ENCODE results near the gene PDE1A. TPM values are rescaled to one million over a fixed set of nuclear protein-coding genes. Genes with fewer than 3 reads are reported as not detected.

The PDE1A gene
- total RNA-seq, 2 experiments from 2014 or later = not detected

DNA sequence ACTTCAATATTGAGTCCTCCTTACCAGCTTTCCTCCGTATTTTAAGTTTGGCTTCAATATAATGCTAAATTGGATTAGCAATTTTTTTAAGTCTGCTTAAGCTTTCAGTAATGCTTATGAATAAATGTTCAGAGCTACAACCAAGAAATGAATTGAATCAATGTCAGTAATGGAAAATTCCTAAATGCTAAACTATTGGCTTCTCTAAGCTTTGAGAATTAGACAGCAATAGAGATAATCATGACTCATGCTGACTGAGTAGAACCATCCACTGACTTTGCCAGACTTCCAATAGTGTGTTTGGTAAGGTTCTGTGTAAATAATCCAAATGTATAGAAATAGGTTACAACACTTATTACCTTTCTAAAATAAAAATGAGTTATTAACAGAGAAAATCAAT, 8.9 kb upstream of the PDE1A start:
- no peak overlapping the region for H3K4me3 Mint-ChIP-seq
- no peaks in the 10 kb centered on the region for H3K9me3 Mint-ChIP-seq (ENCODE audit: insufficient read depth)
- no peaks in the 10 kb centered on the region for H3K27me3 Mint-ChIP-seq (ENCODE audit: low read depth)
- ChIA-PET POLR2A (interaction anchor here (0.6 kb wide), 1 partner anchor 12 kb away, joined by 3 read pairs; no protein-coding TSS in a partner anchor), CTCF (no interaction called here)
- ATAC-seq = no peak
- H3K4me1 Mint-ChIP-seq (ENCODE audit: low read depth) = no peaks in the 10 kb centered on the region
- no peak overlapping the region for H3K27ac Mint-ChIP-seq
- DNase-seq = no peak
- no peaks in the 10 kb centered on the region for H3K36me3 Mint-ChIP-seq (ENCODE audit: low read depth)

DNA sequence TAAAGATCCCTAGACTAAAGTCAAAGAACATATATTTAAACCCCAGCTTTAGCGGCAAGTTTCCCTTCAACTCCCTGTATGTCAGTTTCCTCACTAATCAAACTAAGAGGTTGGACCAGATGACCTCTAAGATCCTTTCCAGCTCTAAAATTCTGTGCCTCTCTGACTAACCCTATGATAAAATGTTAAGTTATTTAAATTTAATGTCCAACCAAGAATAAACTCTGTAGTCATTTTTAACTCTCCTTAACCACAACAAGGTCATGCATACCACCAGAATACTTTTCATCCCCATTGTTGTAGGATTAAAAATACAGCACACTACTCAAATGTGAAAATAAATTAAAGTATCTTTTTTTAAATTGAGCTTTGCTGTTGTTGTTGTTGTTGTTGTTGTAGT, 5.2 kb upstream of the PDE1A start:
- H3K9me3 Mint-ChIP-seq (ENCODE audit: insufficient read depth) = no peaks in the 10 kb centered on the region
- ChIA-PET CTCF (no interaction called here), POLR2A (interaction anchor here (0.5 kb wide), 1 partner anchor 104 kb away, joined by 3 read pairs; no protein-coding TSS in a partner anchor)
- H3K27me3 Mint-ChIP-seq (ENCODE audit: low read depth) = no peaks in the 10 kb centered on the region
- DNase-seq (no peak), ATAC-seq (no peak)
- H3K36me3 Mint-ChIP-seq (ENCODE audit: low read depth) = no peaks in the 10 kb centered on the region
- no peaks in the 10 kb centered on the region for H3K4me1 Mint-ChIP-seq (ENCODE audit: low read depth)
- H3K4me3 Mint-ChIP-seq = no peak overlapping the region
- no peak overlapping the region for H3K27ac Mint-ChIP-seq

DNA sequence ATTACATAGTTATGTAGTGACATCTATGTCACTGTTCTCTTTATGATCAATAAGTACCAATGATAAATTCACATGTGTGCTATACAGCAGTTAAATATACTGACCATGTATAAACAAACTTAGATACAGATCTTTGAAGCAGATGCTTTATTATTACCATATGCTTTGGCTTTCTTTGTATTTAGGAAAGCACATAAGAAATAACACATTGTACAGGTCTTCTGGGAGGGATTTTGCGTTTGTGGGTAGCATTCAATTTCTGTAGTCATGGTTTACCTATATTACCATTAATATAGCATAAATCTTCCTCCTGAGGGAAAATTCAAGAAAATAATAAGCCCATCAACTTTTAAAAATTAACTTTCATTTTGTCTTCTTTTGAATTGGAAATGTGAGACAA, 1.6 kb upstream of the PDE1A start:
- no peaks in the 10 kb centered on the region for H3K36me3 Mint-ChIP-seq (ENCODE audit: low read depth)
- DNase-seq (no peak), ATAC-seq (no peak)
- no peak overlapping the region for H3K4me3 Mint-ChIP-seq
- CTCF ChIA-PET = no interaction called here
- no peak overlapping the region for H3K27ac Mint-ChIP-seq
- no peaks in the 10 kb centered on the region for H3K9me3 Mint-ChIP-seq (ENCODE audit: insufficient read depth)
- H3K27me3 Mint-ChIP-seq (ENCODE audit: low read depth) = no peaks in the 10 kb centered on the region
- no peaks in the 10 kb centered on the region for H3K4me1 Mint-ChIP-seq (ENCODE audit: low read depth)
- POLR2A ChIA-PET = no interaction called here

DNA sequence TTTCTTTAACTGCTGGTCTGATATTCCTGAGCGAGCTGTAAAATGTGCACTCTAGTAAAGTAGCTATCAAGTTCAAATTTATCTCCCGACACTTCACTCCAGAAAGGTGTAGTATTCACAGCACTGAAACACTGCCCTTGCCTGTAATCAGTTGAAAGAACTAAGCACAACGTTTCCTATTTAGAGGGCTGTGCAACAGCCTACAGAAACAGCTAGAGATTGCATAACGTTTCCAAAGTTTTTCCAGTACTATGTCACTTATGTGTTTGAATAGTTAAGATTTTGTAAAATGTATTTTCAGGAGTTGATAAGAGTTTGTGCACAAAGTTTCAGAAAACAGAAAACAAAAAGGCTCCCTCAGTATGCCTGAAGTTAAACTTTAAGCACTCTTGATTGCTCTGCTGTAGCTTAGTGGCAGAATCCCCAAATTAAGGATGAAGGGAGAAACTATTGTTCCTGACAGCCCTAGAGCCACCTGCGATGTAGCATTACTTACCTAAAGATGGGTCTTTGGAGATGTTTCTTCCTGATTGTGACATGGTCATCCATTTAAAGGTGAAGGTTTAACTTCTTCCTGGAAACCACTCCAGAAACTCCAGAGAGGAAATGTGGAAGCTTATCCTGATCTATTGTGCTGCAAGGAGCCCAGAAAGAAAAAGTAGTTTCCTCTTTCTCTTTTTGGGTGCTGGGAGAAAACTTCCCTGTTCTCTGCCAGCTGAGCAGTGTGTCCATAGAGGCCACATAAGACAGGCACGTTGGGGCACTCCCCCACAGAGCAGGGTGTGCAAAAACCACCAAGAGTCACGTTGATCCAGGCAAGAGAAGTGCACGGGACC, 536 bp downstream of the PDE1A start:
- ATAC-seq (no peak), DNase-seq (no peak)
- no peaks in the 10 kb centered on the region for H3K36me3 Mint-ChIP-seq (ENCODE audit: low read depth)
- H3K4me3 Mint-ChIP-seq = no peak overlapping the region
- no peaks in the 10 kb centered on the region for H3K27me3 Mint-ChIP-seq (ENCODE audit: low read depth)
- H3K27ac Mint-ChIP-seq = no peak overlapping the region
- no peaks in the 10 kb centered on the region for H3K9me3 Mint-ChIP-seq (ENCODE audit: insufficient read depth)
- POLR2A ChIA-PET = interaction anchor here (0.6 kb wide), 1 partner anchor 255 kb away, joined by 3 read pairs; no protein-coding TSS in a partner anchor
- H3K4me1 Mint-ChIP-seq (ENCODE audit: low read depth) = no peaks in the 10 kb centered on the region
- CTCF ChIA-PET = no interaction called here

DNA sequence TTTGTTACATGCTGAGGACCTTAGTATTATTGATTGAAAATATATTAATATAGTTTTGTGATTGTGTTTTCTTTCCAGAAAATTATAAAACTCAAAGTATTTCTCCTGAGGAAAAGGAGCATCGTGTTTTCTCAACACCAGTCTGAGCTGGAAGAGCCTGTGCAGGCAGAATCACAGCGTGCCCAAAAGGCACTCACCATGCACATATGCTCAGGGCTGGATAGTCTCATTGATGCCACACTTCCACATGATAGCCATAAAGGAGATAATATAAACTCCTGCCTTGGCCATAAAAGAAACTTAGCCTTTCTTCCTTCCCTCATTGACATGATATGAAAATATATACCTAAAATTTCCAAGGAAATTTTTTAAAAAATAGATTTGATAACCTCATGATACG, 4.0 kb downstream of the PDE1A start:
- POLR2A ChIA-PET = interaction anchor here (0.8 kb wide), 1 partner anchor 13 kb away, joined by 3 read pairs; no protein-coding TSS in a partner anchor
- no peak for DNase-seq
- no peaks in the 10 kb centered on the region for H3K36me3 Mint-ChIP-seq (ENCODE audit: low read depth)
- no peaks in the 10 kb centered on the region for H3K27me3 Mint-ChIP-seq (ENCODE audit: low read depth)
- H3K4me1 Mint-ChIP-seq (ENCODE audit: low read depth) = no peaks in the 10 kb centered on the region
- H3K4me3 Mint-ChIP-seq = no peak overlapping the region
- CTCF ChIA-PET = no interaction called here
- no peak overlapping the region for H3K27ac Mint-ChIP-seq
- no peaks in the 10 kb centered on the region for H3K9me3 Mint-ChIP-seq (ENCODE audit: insufficient read depth)
- no peak for ATAC-seq

DNA sequence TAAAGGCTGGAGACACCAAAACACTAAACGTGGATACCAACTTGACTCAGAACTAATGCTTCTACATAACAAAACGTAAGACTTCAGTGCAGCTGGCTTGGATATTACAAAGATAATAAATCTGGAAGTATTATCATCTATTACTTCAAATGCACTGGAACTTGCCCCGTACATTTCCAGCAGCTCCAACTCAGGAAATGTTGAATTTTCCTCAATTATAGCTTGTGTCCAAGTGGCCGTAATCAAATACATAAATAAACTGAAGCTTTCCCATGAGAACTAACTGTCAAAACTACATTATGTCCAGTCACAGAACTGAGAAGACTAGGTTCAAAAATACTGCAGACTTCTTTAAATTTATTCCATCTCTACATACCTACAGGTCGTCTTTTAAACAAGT, 6.2 kb downstream of the PDE1A start:
- H3K27ac Mint-ChIP-seq = no peak overlapping the region
- H3K4me1 Mint-ChIP-seq (ENCODE audit: low read depth) = no peaks in the 10 kb centered on the region
- no peaks in the 10 kb centered on the region for H3K9me3 Mint-ChIP-seq (ENCODE audit: insufficient read depth)
- no peak overlapping the region for H3K4me3 Mint-ChIP-seq
- DNase-seq (no peak), ATAC-seq (no peak)
- ChIA-PET CTCF (no interaction called here), POLR2A (no interaction called here)
- no peaks in the 10 kb centered on the region for H3K36me3 Mint-ChIP-seq (ENCODE audit: low read depth)
- H3K27me3 Mint-ChIP-seq (ENCODE audit: low read depth) = no peaks in the 10 kb centered on the region

DNA sequence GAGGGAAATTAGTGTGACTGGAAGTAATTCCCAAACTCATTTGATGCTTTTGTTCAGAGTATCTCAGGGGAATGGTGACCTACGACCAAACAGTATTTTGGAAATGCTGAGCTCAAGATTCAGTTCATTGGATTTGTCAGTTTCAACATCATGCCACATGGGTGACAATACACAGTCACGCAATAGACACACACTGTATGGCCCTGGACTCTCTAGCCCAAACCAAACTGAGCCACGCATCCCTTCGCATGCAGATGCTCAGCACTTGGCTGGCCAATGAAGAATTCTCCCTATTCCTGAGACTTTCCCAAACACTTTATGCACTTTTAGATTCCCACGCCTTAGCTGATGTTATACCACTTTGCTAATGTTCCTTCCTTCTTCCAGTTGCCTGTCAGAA, 10.0 kb downstream of the PDE1A start:
- no peak for DNase-seq
- no peaks in the 10 kb centered on the region for H3K36me3 Mint-ChIP-seq (ENCODE audit: low read depth)
- ChIA-PET CTCF (no interaction called here), POLR2A (no interaction called here)
- no peak for ATAC-seq
- no peaks in the 10 kb centered on the region for H3K9me3 Mint-ChIP-seq (ENCODE audit: insufficient read depth)
- no peak overlapping the region for H3K27ac Mint-ChIP-seq
- H3K4me1 Mint-ChIP-seq (ENCODE audit: low read depth) = no peaks in the 10 kb centered on the region
- no peaks in the 10 kb centered on the region for H3K27me3 Mint-ChIP-seq (ENCODE audit: low read depth)
- H3K4me3 Mint-ChIP-seq = no peak overlapping the region

DNA sequence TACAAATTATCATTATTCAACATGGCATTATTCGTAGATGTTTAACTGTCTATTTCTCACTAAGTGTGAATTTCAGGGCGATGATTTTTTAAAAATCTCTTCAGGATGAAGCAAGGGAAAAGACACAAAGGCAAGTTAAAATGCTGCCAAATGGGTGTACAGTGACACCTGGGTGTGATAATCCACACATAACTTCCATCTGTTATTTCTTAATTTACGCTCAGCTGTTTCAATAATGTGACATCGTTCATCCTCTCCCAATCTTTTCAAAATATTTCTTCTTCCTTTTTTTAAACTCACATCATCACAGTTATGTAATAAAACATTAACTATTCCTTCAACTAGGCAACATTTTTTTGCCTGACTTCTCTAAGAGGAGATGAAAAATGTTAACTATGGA, 10.6 kb downstream of the PDE1A start:
- POLR2A ChIA-PET = no interaction called here
- no peak overlapping the region for H3K27ac Mint-ChIP-seq
- CTCF ChIA-PET = no interaction called here
- no peaks in the 10 kb centered on the region for H3K27me3 Mint-ChIP-seq (ENCODE audit: low read depth)
- H3K4me1 Mint-ChIP-seq (ENCODE audit: low read depth) = no peaks in the 10 kb centered on the region
- no peaks in the 10 kb centered on the region for H3K36me3 Mint-ChIP-seq (ENCODE audit: low read depth)
- H3K4me3 Mint-ChIP-seq = no peak overlapping the region
- no peak for ATAC-seq
- H3K9me3 Mint-ChIP-seq (ENCODE audit: insufficient read depth) = no peaks in the 10 kb centered on the region
- DNase-seq = no peak

DNA sequence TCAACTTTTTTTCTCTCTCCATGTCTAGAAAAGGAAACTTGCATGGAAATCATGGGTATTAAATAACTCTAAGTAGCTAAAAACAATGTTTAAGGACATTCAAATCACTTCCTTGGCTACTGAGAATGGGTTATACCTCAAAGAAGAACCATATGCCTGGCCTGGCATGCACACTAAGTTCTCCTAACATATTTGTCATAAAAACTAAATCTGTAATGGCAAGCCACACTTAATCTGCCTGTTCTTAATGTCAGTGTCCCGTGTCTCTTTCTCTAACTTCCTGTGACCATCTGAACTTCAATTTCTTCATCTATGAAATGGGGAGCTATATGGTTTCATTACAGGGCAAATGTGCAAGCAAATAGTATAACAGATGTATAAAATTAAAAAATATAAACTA, 11.1 kb downstream of the PDE1A start:
- DNase-seq (no peak), ATAC-seq (no peak)
- Mint-ChIP-seq H3K27ac (no peak overlapping the region), H3K36me3 (ENCODE audit: low read depth) (no peaks in the 10 kb centered on the region), H3K27me3 (ENCODE audit: low read depth) (no peaks in the 10 kb centered on the region), H3K4me1 (ENCODE audit: low read depth) (no peaks in the 10 kb centered on the region), H3K4me3 (no peak overlapping the region), H3K9me3 (ENCODE audit: insufficient read depth) (no peaks in the 10 kb centered on the region)
- ChIA-PET CTCF (no interaction called here), POLR2A (no interaction called here)

DNA sequence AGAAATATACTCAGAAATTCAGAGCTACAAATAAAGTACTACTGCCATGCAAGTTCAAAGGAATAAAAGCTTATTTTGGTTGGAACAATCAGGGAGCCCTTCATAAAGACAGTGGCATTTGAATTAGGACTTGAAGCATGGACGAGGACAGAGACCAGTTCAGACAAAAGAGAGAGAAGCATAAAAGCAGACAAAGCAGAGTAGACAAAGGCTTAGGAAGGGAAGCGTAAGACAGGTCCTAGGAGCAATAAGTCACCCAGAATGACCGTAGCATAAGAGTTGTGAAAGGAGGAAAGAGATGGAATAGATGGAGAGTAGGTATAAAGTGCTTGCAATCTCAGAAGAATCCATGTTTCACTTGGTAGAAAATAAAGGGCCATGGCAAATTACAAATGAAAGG, 14.0 kb downstream of the PDE1A start:
- Mint-ChIP-seq H3K4me1 (ENCODE audit: low read depth) (no peaks in the 10 kb centered on the region), H3K9me3 (ENCODE audit: insufficient read depth) (no peaks in the 10 kb centered on the region), H3K36me3 (ENCODE audit: low read depth) (no peaks in the 10 kb centered on the region), H3K27ac (no peak overlapping the region), H3K27me3 (ENCODE audit: low read depth) (no peaks in the 10 kb centered on the region), H3K4me3 (no peak overlapping the region)
- ChIA-PET POLR2A (no interaction called here), CTCF (no interaction called here)
- DNase-seq = no peak
- no peak for ATAC-seq

DNA sequence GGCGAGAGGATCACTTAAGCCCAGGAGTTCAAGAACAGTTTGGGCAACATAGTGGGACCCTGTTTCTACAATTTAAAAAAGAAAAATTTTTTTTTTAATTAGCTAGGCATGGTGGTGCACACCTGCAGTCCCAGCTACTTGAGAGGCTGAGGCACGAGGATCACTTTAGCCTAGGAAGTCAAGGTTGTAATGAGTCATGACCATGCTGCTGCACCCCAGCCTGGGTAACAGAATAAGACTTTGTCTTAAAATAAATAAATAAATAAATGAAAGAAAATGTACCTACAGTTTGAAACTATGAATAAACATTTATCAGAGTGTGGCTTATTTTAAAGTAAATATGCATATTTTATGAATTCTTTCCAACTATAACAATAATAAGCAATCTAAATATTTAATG, 16.7 kb downstream of the PDE1A start:
- H3K4me3 Mint-ChIP-seq = no peak overlapping the region
- H3K9me3 Mint-ChIP-seq (ENCODE audit: insufficient read depth) = no peaks in the 10 kb centered on the region
- CTCF ChIA-PET = no interaction called here
- no peaks in the 10 kb centered on the region for H3K4me1 Mint-ChIP-seq (ENCODE audit: low read depth)
- no peak for ATAC-seq
- H3K36me3 Mint-ChIP-seq (ENCODE audit: low read depth) = no peaks in the 10 kb centered on the region
- H3K27me3 Mint-ChIP-seq (ENCODE audit: low read depth) = no peaks in the 10 kb centered on the region
- POLR2A ChIA-PET = no interaction called here
- no peak for DNase-seq
- H3K27ac Mint-ChIP-seq = no peak overlapping the region

DNA sequence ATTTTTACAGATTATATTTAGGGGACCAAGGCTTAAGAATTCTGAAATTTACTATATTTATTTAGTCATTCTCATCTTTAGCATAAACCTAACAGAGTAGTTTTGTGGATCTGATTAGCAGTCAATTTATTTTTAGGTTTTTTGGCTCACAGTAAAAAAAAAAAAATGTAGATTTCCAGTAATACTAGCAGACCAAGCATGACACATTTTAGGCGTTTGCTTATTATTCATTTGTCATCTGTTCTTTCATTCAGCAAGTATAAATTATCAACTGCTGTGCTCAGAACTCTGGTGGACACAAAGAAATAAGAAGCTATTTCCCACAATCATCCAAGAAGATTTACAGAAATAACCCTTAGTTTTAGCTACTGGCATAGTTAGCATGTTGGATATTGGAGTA, 20.6 kb downstream of the PDE1A start:
- Mint-ChIP-seq H3K27me3 (ENCODE audit: low read depth) (no peaks in the 10 kb centered on the region), H3K36me3 (ENCODE audit: low read depth) (no peaks in the 10 kb centered on the region), H3K9me3 (ENCODE audit: insufficient read depth) (no peaks in the 10 kb centered on the region), H3K27ac (no peak overlapping the region), H3K4me3 (no peak overlapping the region), H3K4me1 (ENCODE audit: low read depth) (no peaks in the 10 kb centered on the region)
- DNase-seq (no peak), ATAC-seq (no peak)
- POLR2A ChIA-PET = no interaction called here
- CTCF ChIA-PET = no interaction called here

DNA sequence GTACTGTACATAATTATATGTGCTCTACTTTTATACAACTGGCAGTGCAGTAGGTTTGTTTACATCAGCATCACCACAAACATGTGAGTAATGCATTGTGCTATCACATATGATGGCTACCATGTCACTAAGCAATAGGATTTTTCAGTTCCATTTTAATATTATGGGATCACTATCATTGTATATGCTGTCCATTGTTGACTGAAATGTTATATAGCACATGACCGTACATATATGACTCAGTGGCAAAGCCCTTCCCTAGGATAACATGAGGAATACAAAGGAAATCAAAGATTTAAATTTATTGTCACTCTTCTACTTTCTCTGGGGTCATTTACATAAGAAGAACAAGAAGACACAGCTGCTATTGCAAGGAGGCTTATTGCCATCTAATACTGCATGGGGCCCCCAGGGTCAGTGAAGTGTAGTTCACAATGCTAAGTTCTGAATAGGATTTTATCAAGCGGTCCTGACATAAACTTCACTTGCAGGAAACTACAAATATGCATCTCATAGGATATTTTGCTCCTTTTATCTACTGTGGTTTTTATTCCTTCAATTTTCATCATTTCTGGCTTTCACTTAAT, 21.8 kb downstream of the PDE1A start:
- DNase-seq = no peak
- no peak for ATAC-seq
- Mint-ChIP-seq H3K4me3 (no peak overlapping the region), H3K27me3 (ENCODE audit: low read depth) (no peaks in the 10 kb centered on the region), H3K9me3 (ENCODE audit: insufficient read depth) (no peaks in the 10 kb centered on the region), H3K4me1 (ENCODE audit: low read depth) (no peaks in the 10 kb centered on the region), H3K27ac (no peak overlapping the region), H3K36me3 (ENCODE audit: low read depth) (no peaks in the 10 kb centered on the region)
- POLR2A ChIA-PET = no interaction called here
- CTCF ChIA-PET = no interaction called here
